ENCODE results near the gene CEMIP2.

The CEMIP2 gene

GRCh38 chr9:71768388-71769174 lies at the start of gene CEMIP2:
TSS of gene CEMIP2 (minus strand) at chr9:71768513. CDS start at chr9:71750373, 18,140 bp downstream.
- Histone ChIP-seq H3K27me3 (replicated peaks; ENCODE audit: control insufficient read depth, insufficient read depth, low read length) (no peaks in the 10 kb centered on the region), H3K4me3 (replicated peaks; ENCODE audit: low read depth, low read length) (peak within 1 kb of the TSS; percentile 73), H3K36me3 (ENCODE audit: control insufficient read depth, insufficient read depth, low read length) (no peaks in the 10 kb centered on the region)
- TF ChIP-seq CTCF (IDR thresholded peaks at IDR 0.05; ENCODE audit: insufficient read depth, low read length, poor library complexity, severe bottlenecking): peak; percentile 21
- DNase-seq (ENCODE audit: extremely low read depth, insufficient read length): peak; percentile 82

GRCh38 chr9:71816916-71817451 lies 48.7 kb upstream of the CEMIP2 start:
- no peak for TF ChIP-seq CTCF (IDR thresholded peaks at IDR 0.05; ENCODE audit: insufficient read depth, low read length, poor library complexity, severe bottlenecking)
- DNase-seq (ENCODE audit: extremely low read depth, insufficient read length): no peak

GRCh38 chr9:71814815-71815214 lies 46.5 kb upstream of the CEMIP2 start:
- TF ChIP-seq CTCF (IDR thresholded peaks at IDR 0.05; ENCODE audit: insufficient read depth, low read length, poor library complexity, severe bottlenecking): no peak
- no peaks in the 10 kb centered on the region for H3K36me3 ChIP-seq (ENCODE audit: control insufficient read depth, insufficient read depth, low read length)
- H3K27me3 ChIP-seq (replicated peaks; ENCODE audit: control insufficient read depth, insufficient read depth, low read length): no peaks in the 10 kb centered on the region; the same call in 1 of the 2 replicates
- no peak for DNase-seq (ENCODE audit: extremely low read depth, insufficient read length)
- H3K4me3 ChIP-seq (replicated peaks; ENCODE audit: low read depth, low read length): no peak overlapping the region

More at GRCh38 chr9:71816916-71817451, 48.7 kb upstream of the CEMIP2 start:
- Histone ChIP-seq H3K36me3 (ENCODE audit: control insufficient read depth, insufficient read depth, low read length) (no peaks in the 10 kb centered on the region), H3K4me3 (replicated peaks; ENCODE audit: low read depth, low read length) (no peak overlapping the region), H3K27me3 (replicated peaks; ENCODE audit: control insufficient read depth, insufficient read depth, low read length) (no peaks in the 10 kb centered on the region; the same call in 1 of the 2 replicates)

- no peak for TF ChIP-seq CTCF (IDR thresholded peaks at IDR 0.05; ENCODE audit: insufficient read depth, low read length, poor library complexity, severe bottlenecking)
- Histone ChIP-seq H3K27me3 (replicated peaks; ENCODE audit: control insufficient read depth, insufficient read depth, low read length) (no peaks in the 10 kb centered on the region; the same call in 1 of the 2 replicates), H3K4me3 (replicated peaks; ENCODE audit: low read depth, low read length) (no peak overlapping the region), H3K36me3 (ENCODE audit: control insufficient read depth, insufficient read depth, low read length) (no peaks in the 10 kb centered on the region)
- DNase-seq (ENCODE audit: extremely low read depth, insufficient read length): no peak
Observed at GRCh38 chr9:71814226-71814625, 45.9 kb upstream of the CEMIP2 start.

GRCh38 chr9:71812385-71812784 lies 44.1 kb upstream of the CEMIP2 start:
- no peak for TF ChIP-seq CTCF (IDR thresholded peaks at IDR 0.05; ENCODE audit: insufficient read depth, low read length, poor library complexity, severe bottlenecking)
- no peaks in the 10 kb centered on the region; the same call in 1 of the 2 replicates for H3K27me3 ChIP-seq (replicated peaks; ENCODE audit: control insufficient read depth, insufficient read depth, low read length)
- no peaks in the 10 kb centered on the region for H3K36me3 ChIP-seq (ENCODE audit: control insufficient read depth, insufficient read depth, low read length)
- DNase-seq (ENCODE audit: extremely low read depth, insufficient read length): no peak
- no peak overlapping the region for H3K4me3 ChIP-seq (replicated peaks; ENCODE audit: low read depth, low read length)

Data from GM06990 (cell line).